Activated naive CD8-positive, alpha-beta T cell treated with anti-CD3 and anti-CD28 coated beads, Interleukin-2, amount 10 ng/mL, durations not matched to agents 7 days and 5 days (primary cell): ENCODE results near the gene CXCL16. TPM values are rescaled to one million over a fixed set of nuclear protein-coding genes. Genes with fewer than 3 reads are reported as not detected.
A peak's percentile ranks its signal among the peaks of the same experiment; 100 is the strongest.
"Not testable (repeated sequence)": the region's sequence is repeated elsewhere in the genome, so short reads cannot be mapped to it uniquely, and the experiment has no call there.

Experiments used
- ATAC-seq: fragments of 150-1000 bp; cut with Tn5 transposase; one replicate; pipeline ENCODE4 v1.10.0; 2021; ENCODE audit warnings: low read depth, moderate library complexity
- POLR2A ChIA-PET: fragments of 350-600 bp; sonication (Branson Sonifier 250); formaldehyde crosslinking; loops from one replicate; lab custom pipeline; 2021; ENCODE audit warnings: antibody characterized with exemption; lab: Charles Lee
- DNase-seq: peaks from one replicate; pipeline ENCODE4 v3.0.0; 2021
- H3K27ac Mint-ChIP-seq: one replicate; pipeline ENCODE4 v1.8.0; 2022; ENCODE audit warnings: mild to moderate bottlenecking, mixed read lengths
- H3K27me3 Mint-ChIP-seq: one replicate; pipeline ENCODE4 v1.8.0; 2022; ENCODE audit warnings: mild to moderate bottlenecking, moderate library complexity, mixed read lengths
- H3K36me3 Mint-ChIP-seq: one replicate; pipeline ENCODE4 v1.8.0; 2021; ENCODE audit warnings: mild to moderate bottlenecking, mixed read lengths
- H3K4me1 Mint-ChIP-seq: one replicate; pipeline ENCODE4 v1.8.0; 2021; ENCODE audit warnings: mixed read lengths
- H3K4me3 Mint-ChIP-seq: one replicate; pipeline ENCODE4 v1.8.0; 2022; ENCODE audit warnings: mild to moderate bottlenecking, moderate library complexity, mixed read lengths
- H3K9me3 Mint-ChIP-seq: one replicate; pipeline ENCODE4 v1.8.0; 2021; ENCODE audit warnings: mixed read lengths
- total RNA-seq, 2 experiments: library from RNA; stranded (reverse); gene quantifications; one replicate each; pipeline ENCODE4 v1.2.3, GENCODE V29; 2021

Gene CXCL16
- total RNA-seq, 2 experiments from 2014 or later: 2.7 to 3.0 TPM

DNA sequence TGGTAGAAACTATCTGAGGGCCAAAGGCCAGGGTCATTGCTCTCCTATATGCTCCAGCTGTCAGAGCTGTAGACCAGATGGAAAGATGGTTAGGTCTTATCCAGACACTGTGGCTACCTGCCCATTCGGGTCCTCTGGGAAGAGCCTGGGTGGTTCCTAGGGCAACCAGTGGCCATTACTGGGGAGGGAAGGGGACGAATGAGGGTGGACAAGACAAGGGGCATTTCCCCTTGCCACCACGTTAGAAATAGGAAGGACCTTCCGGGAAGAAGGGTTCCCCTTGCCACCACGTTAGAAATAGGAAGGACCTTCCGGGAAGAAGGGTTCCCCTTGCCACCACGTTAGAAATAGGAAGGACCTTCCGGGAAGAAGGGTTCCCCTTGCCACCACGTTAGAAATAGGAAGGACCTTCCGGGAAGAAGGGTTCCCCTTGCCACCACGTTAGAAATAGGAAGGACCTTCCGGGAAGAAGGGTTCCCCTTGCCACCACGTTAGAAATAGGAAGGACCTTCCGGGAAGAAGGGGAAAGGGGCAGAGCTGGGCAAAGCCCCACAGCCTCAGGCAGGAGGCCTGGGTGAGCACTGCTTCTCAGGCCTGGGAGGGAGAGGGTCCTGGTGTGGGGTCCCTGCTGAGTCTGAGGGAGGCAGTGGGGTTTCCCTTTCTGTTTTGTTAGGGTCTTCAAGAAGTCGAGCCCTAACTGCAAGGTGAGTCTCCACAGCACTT, 25.2 kb downstream of the CXCL16 start:
- not testable (repeated sequence) for DNase-seq, H3K9me3 Mint-ChIP-seq, ATAC-seq, H3K27me3 Mint-ChIP-seq
- peaks cover 30% of the 10 kb centered on the region for H3K36me3 Mint-ChIP-seq
- peak overlapping the region; percentile 95 for H3K27ac Mint-ChIP-seq
- POLR2A ChIA-PET: interaction anchor here (0.9 to 2.0 kb wide), 10 partner anchors 9 to 233 kb away, joined by 3 to 7 read pairs (median 4); partner anchors contain the start of genes PELP1 and ZMYND15
- H3K4me3 Mint-ChIP-seq: peak overlapping the region; percentile 86
- peaks cover 58% of the 10 kb centered on the region for H3K4me1 Mint-ChIP-seq

DNA sequence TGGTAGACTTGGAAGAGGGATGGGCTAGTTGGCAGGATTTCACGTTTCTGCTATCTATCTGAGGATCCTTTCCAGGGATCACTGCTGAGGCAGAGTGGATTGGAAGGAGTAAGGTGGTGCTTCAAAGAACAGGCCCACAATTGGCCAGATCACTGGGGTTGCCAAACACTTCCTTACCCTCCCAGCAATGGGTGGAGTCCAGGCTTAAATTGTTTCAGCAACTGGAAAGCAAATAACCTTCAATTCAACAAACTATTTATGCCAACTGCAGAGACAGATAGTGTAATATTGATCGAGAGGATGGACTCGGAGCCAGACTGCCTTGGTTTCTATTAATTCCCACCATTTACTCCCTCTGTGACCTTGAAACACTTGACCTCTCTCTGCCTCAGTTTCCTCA, 27.2 kb downstream of the CXCL16 start:
- no peaks in the 10 kb centered on the region for H3K9me3 Mint-ChIP-seq
- H3K27me3 Mint-ChIP-seq: no peaks in the 10 kb centered on the region
- peak overlapping the region; percentile 99 for H3K27ac Mint-ChIP-seq
- ATAC-seq: no peak
- POLR2A ChIA-PET: interaction anchor here (1.4 to 1.9 kb wide), 2 partner anchors 19 to 78 kb away, joined by 3 to 6 read pairs; no protein-coding TSS in a partner anchor
- peaks cover 59% of the 10 kb centered on the region for H3K4me1 Mint-ChIP-seq
- peak overlapping the region; percentile 99 for H3K4me3 Mint-ChIP-seq
- DNase-seq: no peak
- peaks cover 21% of the 10 kb centered on the region for H3K36me3 Mint-ChIP-seq

DNA sequence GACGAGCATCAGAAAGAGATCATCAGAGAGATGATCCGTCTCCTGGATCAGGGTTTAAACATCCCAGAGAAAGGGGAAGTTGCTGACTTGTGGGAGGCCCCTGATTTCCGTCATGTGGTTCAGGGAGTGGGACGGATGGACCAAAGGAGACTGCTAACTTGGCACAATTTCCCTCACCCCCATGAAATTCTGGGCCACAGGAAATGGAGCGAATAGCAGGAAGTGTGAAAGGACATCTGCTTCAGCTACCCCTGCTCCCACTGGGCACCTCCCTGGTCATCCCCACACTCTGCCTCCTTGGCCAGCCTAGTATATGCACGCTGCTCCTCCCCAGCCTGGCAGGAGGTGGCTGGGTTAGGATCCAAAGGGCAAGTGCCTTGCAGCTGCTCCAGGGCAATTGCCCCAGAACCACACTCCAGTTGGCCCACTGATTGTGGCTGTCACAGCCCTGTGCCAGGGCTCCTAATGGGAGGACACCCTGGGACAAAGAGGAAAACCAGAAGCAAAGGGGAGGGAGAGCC, 28.0 kb downstream of the CXCL16 start:
- no peaks in the 10 kb centered on the region for H3K9me3 Mint-ChIP-seq
- POLR2A ChIA-PET: interaction anchor here (0.9 to 2.1 kb wide), 5 partner anchors 8 to 95 kb away, joined by 3 to 8 read pairs (median 4); partner anchors contain the start of genes GLTPD2, PELP1 and PLD2
- H3K4me3 Mint-ChIP-seq: peak overlapping the region; percentile 99
- peak overlapping the region; percentile 99 for H3K27ac Mint-ChIP-seq
- H3K36me3 Mint-ChIP-seq: peaks cover 22% of the 10 kb centered on the region
- no peaks in the 10 kb centered on the region for H3K27me3 Mint-ChIP-seq
- ATAC-seq (no peak), DNase-seq (no peak)
- H3K4me1 Mint-ChIP-seq: peaks cover 54% of the 10 kb centered on the region

DNA sequence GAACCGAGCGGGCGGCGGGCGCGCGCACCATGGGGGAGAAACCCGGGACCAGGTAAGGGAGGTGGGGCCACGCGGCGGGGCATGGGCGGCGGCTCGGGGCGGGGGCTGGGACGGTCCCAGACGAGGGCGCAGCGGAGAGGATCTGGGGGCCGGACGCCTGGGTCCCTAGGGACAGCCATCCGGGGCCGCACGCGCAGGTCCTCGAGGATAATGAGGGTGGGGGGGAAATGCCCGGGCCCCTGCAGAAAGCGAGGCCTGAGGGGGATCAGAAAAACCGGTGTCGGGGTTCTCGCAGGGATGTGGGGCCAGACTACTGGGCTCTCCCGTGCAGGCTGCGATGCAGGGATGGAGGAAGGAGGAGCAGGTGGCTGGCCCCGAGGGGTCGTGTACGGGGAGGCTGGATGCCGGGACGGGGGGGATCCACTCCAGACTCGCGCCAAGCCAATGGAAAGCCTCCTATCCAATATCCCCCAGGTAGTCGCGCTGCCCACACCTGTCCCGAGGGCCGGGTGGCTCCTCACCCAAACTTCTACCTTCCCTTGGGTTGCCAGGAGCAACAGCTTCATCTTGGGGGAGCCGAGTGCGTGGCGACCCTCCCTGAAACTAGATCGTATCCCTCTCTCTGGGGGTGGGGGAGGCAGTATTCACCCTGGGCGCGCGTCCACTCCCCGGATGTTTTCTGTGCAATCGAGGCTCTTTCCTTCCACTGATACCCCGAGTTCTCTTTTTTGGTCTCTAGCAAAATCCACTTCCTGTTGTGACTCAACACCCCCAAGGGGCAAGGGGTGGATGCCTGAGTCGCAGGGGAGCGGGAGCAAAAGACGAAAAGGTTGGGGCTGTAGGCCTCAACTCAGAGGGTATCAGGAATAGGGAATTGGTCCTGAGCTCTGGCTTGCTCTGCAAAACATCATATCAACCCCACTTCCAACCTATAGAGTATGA, 28.8 kb downstream of the CXCL16 start:
- Mint-ChIP-seq H3K27me3 (no peaks in the 10 kb centered on the region), H3K4me1 (peaks cover 55% of the 10 kb centered on the region), H3K27ac (peak overlapping the region; percentile 99), H3K9me3 (no peaks in the 10 kb centered on the region), H3K4me3 (peak overlapping the region; percentile 99), H3K36me3 (peaks cover 22% of the 10 kb centered on the region)
- DNase-seq (peak; percentile 63), ATAC-seq (no peak)
- POLR2A ChIA-PET: interaction anchor here (0.6 to 2.1 kb wide), 15 partner anchors 7 to 257 kb away, joined by 3 to 15 read pairs (median 4); partner anchors contain the start of genes C17orf107, GLTPD2, PELP1 and PFN1

DNA sequence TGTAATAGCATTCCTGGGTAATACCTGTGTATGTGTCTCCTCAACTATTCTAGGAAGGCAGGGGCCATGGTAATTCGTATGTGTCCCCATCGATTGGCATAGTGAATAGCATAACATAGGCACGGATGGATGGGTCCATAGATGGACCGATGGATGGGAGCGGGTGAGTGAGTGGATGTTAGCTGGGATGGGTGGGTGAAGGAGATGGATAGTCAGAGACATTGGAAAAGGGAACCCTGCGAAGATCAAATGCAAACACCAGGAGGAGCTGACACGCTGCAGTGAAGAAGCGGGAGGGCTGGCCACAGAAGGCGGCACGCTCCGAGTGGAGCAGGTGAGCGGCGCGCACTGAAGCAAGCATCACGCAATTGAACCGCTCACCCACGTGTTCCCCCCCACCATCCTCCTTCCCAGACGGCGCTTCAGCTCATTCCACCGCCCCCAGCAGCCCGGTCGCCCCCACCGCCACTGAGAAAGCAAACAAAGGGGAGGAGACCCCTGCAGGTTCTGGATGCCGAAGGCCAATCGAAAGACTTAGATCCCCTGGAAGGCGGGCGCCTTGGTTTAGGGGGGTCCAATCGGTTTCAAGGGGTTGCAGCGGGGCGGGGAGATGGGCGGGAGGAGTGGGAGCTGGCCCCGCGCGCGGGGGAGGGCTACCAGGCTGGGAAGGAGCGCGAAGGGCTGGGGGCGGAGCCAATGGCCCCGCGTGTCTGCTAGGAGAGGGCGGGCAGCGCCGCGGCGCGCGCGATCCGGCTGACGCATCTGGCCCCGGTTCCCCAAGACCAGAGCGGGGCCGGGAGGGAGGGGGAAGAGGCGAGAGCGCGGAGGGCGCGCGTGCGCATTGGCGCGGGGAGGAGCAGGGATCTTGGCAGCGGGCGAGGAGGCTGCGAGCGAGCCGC, 29.7 kb downstream of the CXCL16 start, which contains the start of gene ARRB2:
Gene ARRB2, plus strand, starts transcription at position 839 of the 899 bp plus-strand sequence. CDS start 90 bp downstream, outside the sequence.
- Mint-ChIP-seq H3K27ac (peak within 1 kb of the TSS; percentile 99), H3K9me3 (no peaks in the 10 kb centered on the region)
- POLR2A ChIA-PET: interaction anchor here (0.5 to 2.1 kb wide), 16 partner anchors 12 to 258 kb away, joined by 3 to 15 read pairs (median 4); partner anchors contain the start of genes C17orf107, CHRNE, PFN1 and PLD2

DNA sequence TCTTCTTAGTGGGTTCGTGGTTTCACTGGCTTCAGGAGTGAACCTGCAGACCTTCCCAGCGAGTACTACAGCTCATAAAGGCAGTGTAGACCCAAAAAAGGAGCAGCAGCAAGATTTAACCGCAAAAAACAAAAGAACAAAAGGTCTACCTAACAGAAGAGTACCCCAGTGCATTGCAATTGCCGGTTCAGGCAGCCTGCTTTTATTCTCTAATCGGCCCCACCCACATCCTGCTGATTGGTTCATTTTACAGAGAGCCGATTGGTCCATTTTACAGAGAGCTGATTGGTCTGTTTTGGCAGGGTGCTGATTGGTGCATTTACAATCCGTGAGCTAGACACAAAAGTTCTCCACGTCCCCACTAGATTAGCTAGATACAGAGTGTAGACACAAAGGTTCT, 31.3 kb downstream of the CXCL16 start:
- Mint-ChIP-seq H3K36me3 (peaks cover 13% of the 10 kb centered on the region), H3K27ac (peak overlapping the region; percentile 88), H3K4me3 (peak overlapping the region; percentile 63), H3K4me1 (peaks cover 48% of the 10 kb centered on the region), H3K9me3 (no peaks in the 10 kb centered on the region), H3K27me3 (no peaks in the 10 kb centered on the region)
- POLR2A ChIA-PET: interaction anchor here (0.5 to 2.1 kb wide), 7 partner anchors 10 to 342 kb away, joined by 3 to 15 read pairs (median 3); partner anchors contain the start of gene UBE2G1
- DNase-seq (no peak), ATAC-seq (no peak)

More for the DNA sequence above, 29.7 kb downstream of the CXCL16 start, which contains the start of gene ARRB2:
- no peaks in the 10 kb centered on the region for H3K27me3 Mint-ChIP-seq
- peak within 1 kb of the TSS; percentile 99 for H3K4me3 Mint-ChIP-seq
- DNase-seq (peak; percentile 99), ATAC-seq (peak; percentile 85)
- H3K4me1 Mint-ChIP-seq: peaks cover 52% of the 10 kb centered on the region
- H3K36me3 Mint-ChIP-seq: peaks cover 14% of the 10 kb centered on the region

DNA sequence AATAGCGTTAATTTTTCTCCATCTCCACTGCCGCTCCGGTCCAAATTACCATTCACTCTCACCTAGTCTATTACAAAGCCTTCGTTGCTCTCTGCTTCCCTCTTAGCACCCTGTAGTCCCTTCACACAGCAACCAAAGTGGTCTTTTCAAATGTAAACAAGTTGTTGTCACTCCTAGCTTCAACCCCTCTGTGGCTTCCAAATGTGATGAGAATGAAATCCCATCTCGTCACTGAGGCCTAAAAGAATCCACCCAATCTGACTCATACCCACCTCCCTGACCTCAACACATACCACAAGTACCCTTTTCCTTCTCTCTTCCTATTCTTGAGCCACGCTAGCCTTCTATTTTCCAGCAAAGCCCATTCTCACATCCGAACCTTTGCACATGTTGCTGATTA, 33.6 kb downstream of the CXCL16 start:
- POLR2A ChIA-PET: no interaction called here
- no peak for DNase-seq
- H3K36me3 Mint-ChIP-seq: peaks cover 9% of the 10 kb centered on the region
- H3K27me3 Mint-ChIP-seq: no peaks in the 10 kb centered on the region
- peaks cover 50% of the 10 kb centered on the region for H3K4me1 Mint-ChIP-seq
- H3K27ac Mint-ChIP-seq: peak overlapping the region; percentile 55
- H3K4me3 Mint-ChIP-seq: peak overlapping the region; percentile 15
- ATAC-seq: no peak
- H3K9me3 Mint-ChIP-seq: no peaks in the 10 kb centered on the region

DNA sequence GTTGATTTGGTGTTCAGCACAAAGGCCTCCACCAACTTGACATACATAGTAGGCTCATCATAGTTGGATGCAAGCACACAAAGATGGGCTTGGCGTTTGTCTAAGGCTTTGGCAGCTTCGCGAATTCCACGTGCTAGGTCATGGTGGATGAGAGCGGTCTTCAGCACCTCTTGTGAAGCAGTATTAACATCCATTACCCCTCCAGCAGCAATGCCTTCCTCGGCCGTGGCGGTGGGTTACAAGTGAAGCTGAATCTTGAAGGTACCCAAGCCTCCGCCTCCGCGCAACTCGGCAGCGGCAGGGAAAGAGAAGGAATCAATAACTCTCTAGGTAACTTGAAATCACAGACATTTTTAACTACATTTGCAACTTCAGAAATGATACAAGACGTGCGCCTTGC, 34.7 kb downstream of the CXCL16 start:
- no peaks in the 10 kb centered on the region for H3K9me3 Mint-ChIP-seq
- peaks cover 52% of the 10 kb centered on the region for H3K4me1 Mint-ChIP-seq
- DNase-seq (no peak), ATAC-seq (no peak)
- peak overlapping the region; percentile 84 for H3K4me3 Mint-ChIP-seq
- peaks cover 8% of the 10 kb centered on the region for H3K36me3 Mint-ChIP-seq
- POLR2A ChIA-PET: no interaction called here
- H3K27me3 Mint-ChIP-seq: no peaks in the 10 kb centered on the region
- H3K27ac Mint-ChIP-seq: peak overlapping the region; percentile 93

DNA sequence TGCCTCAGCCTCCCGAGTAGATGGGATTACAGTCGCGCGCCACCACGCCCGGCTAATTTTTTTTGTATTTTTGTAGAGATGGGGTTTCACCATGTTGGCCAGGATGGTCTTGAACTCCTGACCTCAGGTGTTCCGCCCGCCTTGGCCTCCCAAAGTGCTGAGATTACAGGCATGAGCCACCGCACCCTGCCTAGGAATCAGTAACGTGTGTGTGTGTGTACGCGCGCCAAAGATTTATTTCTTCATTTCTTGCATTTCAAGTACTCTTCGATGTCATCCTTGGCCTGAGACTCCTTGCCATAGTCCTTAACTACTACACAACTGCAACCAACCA, 35.2 kb downstream of the CXCL16 start:
- Mint-ChIP-seq H3K4me1 (peaks cover 48% of the 10 kb centered on the region), H3K27ac (peak overlapping the region; percentile 93), H3K4me3 (peak overlapping the region; percentile 84)
- H3K36me3 Mint-ChIP-seq, H3K27me3 Mint-ChIP-seq, ATAC-seq, H3K9me3 Mint-ChIP-seq, DNase-seq, POLR2A ChIA-PET: not testable (repeated sequence)

DNA sequence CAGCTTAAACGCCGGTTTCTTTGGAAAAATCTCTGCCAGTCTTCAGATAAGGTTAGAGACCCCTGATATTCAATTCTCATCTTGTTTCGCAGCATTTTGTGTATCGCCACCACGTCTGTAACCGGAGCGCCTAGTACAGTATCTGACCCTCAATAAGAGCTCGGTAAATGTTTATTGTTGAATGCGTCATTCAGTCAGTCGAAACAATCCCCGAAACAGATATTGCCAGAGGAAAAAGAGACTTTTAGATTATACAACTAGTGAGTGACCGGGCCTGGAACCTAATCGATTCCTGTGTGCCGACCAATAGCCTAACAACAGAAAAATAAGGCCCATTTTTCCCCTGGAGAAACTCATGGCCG, 36.4 kb downstream of the CXCL16 start:
- POLR2A ChIA-PET: interaction anchor here (0.9 to 1.2 kb wide), 5 partner anchors 8 to 246 kb away, joined by 3 to 6 read pairs (median 4); partner anchors contain the start of genes PFN1, PLD2 and PSMB6
- Mint-ChIP-seq H3K9me3 (no peaks in the 10 kb centered on the region), H3K27me3 (no peaks in the 10 kb centered on the region), H3K36me3 (peaks cover 8% of the 10 kb centered on the region), H3K4me3 (peak overlapping the region; percentile 84), H3K27ac (peak overlapping the region; percentile 93), H3K4me1 (peaks cover 44% of the 10 kb centered on the region)
- DNase-seq (no peak), ATAC-seq (no peak)

DNA sequence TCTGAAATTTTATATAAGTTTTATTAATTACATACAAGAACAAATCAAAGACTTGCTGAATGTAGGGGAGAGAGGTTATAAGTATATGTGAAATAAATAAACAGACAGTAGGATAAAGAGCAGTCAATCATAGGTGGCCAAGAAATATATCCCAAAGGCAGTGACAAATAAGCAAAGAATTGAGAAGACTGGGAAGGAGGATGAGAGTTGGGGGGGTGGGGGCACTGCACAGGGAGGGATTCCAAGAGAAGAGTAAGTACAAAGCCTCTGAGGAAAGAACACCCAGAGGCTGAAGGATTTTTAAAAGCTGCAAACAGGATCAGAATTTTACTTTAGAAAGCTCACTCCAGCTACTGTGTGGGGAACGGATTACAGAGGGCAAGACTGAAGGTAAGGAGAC, 38.6 kb downstream of the CXCL16 start:
- H3K4me3 Mint-ChIP-seq: no peak overlapping the region
- H3K27me3 Mint-ChIP-seq: no peaks in the 10 kb centered on the region
- no peak overlapping the region for H3K27ac Mint-ChIP-seq
- H3K4me1 Mint-ChIP-seq: peaks cover 45% of the 10 kb centered on the region
- H3K9me3 Mint-ChIP-seq: no peaks in the 10 kb centered on the region
- ATAC-seq: no peak
- DNase-seq: no peak
- POLR2A ChIA-PET: interaction anchor here (0.6 to 1.1 kb wide), 3 partner anchors 13 to 1940 kb away, joined by 3 read pairs; no protein-coding TSS in a partner anchor
- peaks cover 11% of the 10 kb centered on the region for H3K36me3 Mint-ChIP-seq
